LNCaP clone FGC (cell line): ENCODE results near the gene PRKCE.

ENCODE experiments used
- DNase-seq: peaks from one replicate; pipeline ENCODE4 v3.0.0-alpha.2; 2011; ENCODE audit warnings: low read depth
- H3K4me3 ChIP-seq: 2 replicates; pipeline ENCODE4 v1.5.1; 2011; ENCODE audit warnings: mild to moderate bottlenecking, low read depth, low read length, control low read depth
- TF ChIP-seq, protein P1 (sequence below): IDR thresholded peaks from 2 replicates; pipeline ENCODE4 v1.5.1; 2012; ENCODE audit warnings: mild to moderate bottlenecking; ENCODE audit not compliant: control insufficient read depth, insufficient read depth; ENCODE audit errors: extremely low read depth

The PRKCE gene

DNA sequence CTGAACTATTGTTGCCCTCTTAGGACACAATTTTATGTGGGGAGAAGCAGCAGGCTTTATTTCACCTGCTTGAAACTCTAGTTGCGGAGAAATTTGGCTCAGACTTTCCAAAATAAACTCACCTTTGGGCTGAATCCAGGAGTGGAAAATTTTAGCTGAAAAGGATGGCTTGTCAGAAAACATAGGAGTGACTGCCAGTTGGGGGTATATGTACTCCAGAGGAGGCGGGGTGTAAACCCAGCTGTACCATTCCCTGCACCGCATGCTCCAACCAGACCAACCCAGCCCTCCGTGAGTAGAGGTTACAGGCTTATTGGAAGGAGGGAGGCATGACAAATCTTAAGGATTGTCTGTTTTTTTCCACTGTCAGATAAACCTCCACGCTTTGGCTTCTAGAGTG is 53.8 kb downstream of the PRKCE start:
- no peak overlapping the region for H3K4me3 ChIP-seq
- TF ChIP-seq, protein P1, sequence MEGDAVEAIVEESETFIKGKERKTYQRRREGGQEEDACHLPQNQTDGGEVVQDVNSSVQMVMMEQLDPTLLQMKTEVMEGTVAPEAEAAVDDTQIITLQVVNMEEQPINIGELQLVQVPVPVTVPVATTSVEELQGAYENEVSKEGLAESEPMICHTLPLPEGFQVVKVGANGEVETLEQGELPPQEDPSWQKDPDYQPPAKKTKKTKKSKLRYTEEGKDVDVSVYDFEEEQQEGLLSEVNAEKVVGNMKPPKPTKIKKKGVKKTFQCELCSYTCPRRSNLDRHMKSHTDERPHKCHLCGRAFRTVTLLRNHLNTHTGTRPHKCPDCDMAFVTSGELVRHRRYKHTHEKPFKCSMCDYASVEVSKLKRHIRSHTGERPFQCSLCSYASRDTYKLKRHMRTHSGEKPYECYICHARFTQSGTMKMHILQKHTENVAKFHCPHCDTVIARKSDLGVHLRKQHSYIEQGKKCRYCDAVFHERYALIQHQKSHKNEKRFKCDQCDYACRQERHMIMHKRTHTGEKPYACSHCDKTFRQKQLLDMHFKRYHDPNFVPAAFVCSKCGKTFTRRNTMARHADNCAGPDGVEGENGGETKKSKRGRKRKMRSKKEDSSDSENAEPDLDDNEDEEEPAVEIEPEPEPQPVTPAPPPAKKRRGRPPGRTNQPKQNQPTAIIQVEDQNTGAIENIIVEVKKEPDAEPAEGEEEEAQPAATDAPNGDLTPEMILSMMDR: no peak
- no peak for DNase-seq

DNA sequence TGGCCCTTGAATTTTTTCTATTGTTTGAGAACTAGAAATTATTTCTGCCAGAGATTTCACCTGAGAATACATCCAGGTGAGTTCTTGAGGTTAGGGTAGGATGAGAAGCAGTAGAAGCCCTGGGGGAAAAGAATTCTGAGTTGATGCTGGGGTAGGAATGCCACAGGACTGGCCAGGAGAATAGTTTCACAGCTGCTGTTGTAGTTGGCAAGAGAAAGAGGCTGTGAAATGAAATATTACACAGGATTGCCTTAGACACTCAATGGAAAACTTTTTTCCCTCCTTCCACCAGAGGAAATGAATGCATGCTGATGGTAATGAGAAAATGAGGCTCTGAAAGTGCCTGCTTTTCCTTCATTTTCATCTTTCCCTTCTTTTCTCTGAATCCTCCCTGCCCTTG is 54.6 kb downstream of the PRKCE start:
- DNase-seq: no peak
- no peak overlapping the region for H3K4me3 ChIP-seq
- TF ChIP-seq, protein P1: no peak

DNA sequence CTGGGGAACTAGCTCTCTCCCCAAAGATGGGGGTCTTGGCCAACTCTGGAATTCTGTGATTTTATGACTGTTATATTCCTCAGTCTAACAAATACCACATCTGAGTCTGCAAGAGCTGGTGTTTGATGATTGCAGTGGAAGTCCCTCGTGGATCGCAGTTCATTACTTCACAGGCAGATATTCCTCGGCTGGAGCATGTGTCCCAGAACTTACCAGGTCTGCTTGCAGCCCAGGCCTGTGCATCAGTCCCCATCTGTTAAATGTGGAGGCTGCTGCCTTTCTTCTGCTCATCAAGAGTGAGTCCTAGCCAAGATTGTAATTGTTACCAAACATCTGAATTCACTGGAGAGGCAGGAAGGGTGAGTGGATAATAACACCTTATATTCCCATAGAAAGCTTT is 55.5 kb downstream of the PRKCE start:
- TF ChIP-seq, protein P1: no peak
- DNase-seq: no peak
- H3K4me3 ChIP-seq: no peak overlapping the region

DNA sequence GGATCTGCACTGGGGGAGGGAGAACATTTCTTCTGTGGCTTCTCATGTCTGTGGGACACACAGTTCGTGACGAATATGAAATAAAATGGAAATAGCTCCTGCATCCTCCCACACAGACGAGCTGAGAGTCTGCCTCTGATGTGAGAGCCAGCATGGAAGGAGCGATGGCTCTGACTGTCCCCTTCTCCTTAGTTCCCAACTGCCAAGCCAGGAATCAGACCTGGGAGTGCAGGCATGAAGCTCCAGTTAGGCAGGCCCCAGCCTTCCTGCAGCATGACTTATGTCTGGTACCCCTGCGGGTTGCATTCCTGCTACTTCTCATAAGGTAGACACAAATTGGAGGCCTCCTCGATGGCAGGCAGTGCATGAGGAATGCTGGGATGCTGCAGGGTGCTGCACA is 56.2 kb downstream of the PRKCE start:
- TF ChIP-seq, protein P1: no peak
- no peak for DNase-seq
- H3K4me3 ChIP-seq: no peak overlapping the region

DNA sequence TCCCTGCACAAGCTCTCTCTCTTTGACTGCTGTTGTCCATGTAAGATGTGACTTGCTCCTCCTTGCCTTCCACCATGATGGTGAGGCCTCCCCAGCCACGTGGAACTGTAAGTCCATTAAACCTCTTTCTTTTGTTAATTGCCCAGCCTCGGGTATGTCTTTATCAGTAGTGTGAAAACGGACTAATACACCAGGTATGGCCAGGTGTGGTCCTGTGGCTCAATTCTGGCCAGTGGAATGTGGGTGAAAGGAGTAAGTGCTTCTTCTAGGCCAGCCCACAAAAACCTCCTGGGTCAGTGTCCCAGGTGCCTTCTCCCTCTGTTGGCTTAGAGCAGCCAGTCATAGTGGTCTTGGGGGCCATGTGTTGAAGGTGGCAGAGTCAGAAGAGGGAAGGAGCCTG is 57.0 kb downstream of the PRKCE start:
- TF ChIP-seq, protein P1: no peak

DNA sequence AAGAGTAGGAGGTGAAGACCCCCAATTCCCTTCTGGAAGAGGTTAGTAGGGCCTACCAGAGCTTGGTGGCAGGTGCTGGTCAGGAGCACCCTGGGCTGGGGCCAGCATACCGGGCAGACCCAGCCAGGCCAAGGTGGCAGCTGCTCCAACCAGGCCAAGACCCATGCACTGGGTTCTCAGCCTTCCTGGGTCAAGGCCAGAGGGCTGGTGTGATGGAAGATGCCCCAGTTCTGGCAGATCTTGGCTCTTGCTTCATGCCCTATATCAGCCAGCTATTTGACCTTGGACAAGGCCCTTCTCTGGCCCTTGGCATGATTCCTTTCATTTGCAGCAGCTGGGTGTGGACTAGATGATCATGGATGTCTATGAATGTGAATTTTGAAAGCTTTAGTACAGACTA is 57.7 kb downstream of the PRKCE start:
- H3K4me3 ChIP-seq: no peak overlapping the region
- no peak for DNase-seq
- TF ChIP-seq, protein P1: no peak

More for the DNA sequence above, 57.0 kb downstream of the PRKCE start:
- H3K4me3 ChIP-seq: no peak overlapping the region
- DNase-seq: no peak

DNA sequence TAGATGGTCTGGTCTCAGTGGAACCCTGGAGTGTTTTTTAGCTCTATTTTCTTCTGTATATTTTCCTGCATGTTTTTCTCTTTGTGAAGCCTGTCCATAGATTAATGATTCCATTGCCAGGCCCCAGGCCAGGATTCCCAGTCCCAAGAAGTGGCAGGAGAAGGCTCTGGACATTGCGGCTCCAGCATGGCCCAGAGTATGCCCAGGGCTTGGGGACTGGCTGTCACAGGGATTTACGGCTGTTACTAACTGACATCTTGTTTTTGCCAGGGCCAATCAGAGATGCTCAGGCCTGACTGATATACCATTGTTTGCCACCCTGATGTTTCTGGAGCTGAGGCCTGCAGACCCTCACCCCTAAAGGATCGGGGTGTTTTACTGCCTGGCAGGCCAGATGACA is 59.0 kb downstream of the PRKCE start:
- H3K4me3 ChIP-seq: no peak overlapping the region
- TF ChIP-seq, protein P1: no peak
- no peak for DNase-seq
